ENCODE data around the gene ENO4.
A peak's percentile ranks its signal among the peaks of the same experiment; 100 is the strongest.

The ENO4 gene

GRCh38 chr10:116802876-116803275 lies 46.4 kb upstream of the ENO4 start:
- no peaks in the 10 kb centered on the region for H3K4me1 ChIP-seq
- no peaks in the 10 kb centered on the region for H3K27me3 ChIP-seq (ENCODE audit: control insufficient read depth, insufficient read depth, low read length)
- H3K27ac ChIP-seq = no peak overlapping the region

GRCh38 chr10:116803451-116804249 lies 45.6 kb upstream of the ENO4 start:
- Histone ChIP-seq H3K36me3 (ENCODE audit: control insufficient read depth, insufficient read depth, low read length) (no peaks in the 10 kb centered on the region), H3K4me1 (no peaks in the 10 kb centered on the region), H3K27ac (no peak overlapping the region), H3K4me3 (ENCODE audit: low read depth, low read length) (no peak overlapping the region), H3K4me2 (ENCODE audit: low read length) (no peak overlapping the region), H3K9ac (no peak overlapping the region), H3K79me2 (no peaks in the 10 kb centered on the region), H2AFZ (no peak overlapping the region), H3K9me3 (ENCODE audit: control insufficient read depth, low read length) (no peaks in the 10 kb centered on the region), H3K27me3 (ENCODE audit: control insufficient read depth, insufficient read depth, low read length) (no peaks in the 10 kb centered on the region)
- no peak for TF ChIP-seq CTCF (IDR thresholded peaks at IDR 0.05)

More at GRCh38 chr10:116802876-116803275, 46.4 kb upstream of the ENO4 start:
- Histone ChIP-seq H3K4me3 (ENCODE audit: low read depth, low read length) (no peak overlapping the region), H3K9ac (no peak overlapping the region), H3K4me2 (ENCODE audit: low read length) (no peak overlapping the region), H3K79me2 (no peaks in the 10 kb centered on the region), H3K36me3 (ENCODE audit: control insufficient read depth, insufficient read depth, low read length) (no peaks in the 10 kb centered on the region), H3K9me3 (ENCODE audit: control insufficient read depth, low read length) (no peaks in the 10 kb centered on the region), H2AFZ (no peak overlapping the region)
- TF ChIP-seq CTCF (IDR thresholded peaks at IDR 0.05) = no peak

GRCh38 chr10:116808706-116809105 lies 40.6 kb upstream of the ENO4 start:
- no peaks in the 10 kb centered on the region for H3K79me2 ChIP-seq
- no peaks in the 10 kb centered on the region for H3K9me3 ChIP-seq (ENCODE audit: control insufficient read depth, low read length)
- H3K4me3 ChIP-seq (ENCODE audit: low read depth, low read length) = no peak overlapping the region
- no peak overlapping the region for H3K4me2 ChIP-seq (ENCODE audit: low read length)
- H3K9ac ChIP-seq = no peak overlapping the region
- no peak overlapping the region for H2AFZ ChIP-seq
- peaks cover 5% of the 10 kb centered on the region for H3K4me1 ChIP-seq
- no peaks in the 10 kb centered on the region for H3K36me3 ChIP-seq (ENCODE audit: control insufficient read depth, insufficient read depth, low read length)
- no peaks in the 10 kb centered on the region for H3K27me3 ChIP-seq (ENCODE audit: control insufficient read depth, insufficient read depth, low read length)
- no peak for TF ChIP-seq CTCF (IDR thresholded peaks at IDR 0.05)
- no peak overlapping the region for H3K27ac ChIP-seq

GRCh38 chr10:116809483-116810119 lies 39.7 kb upstream of the ENO4 start:
- H3K27me3 ChIP-seq (ENCODE audit: control insufficient read depth, insufficient read depth, low read length) = no peaks in the 10 kb centered on the region
- peak; percentile 77 for TF ChIP-seq CTCF (IDR thresholded peaks at IDR 0.05)
- H3K79me2 ChIP-seq = no peaks in the 10 kb centered on the region
- no peak overlapping the region for H3K9ac ChIP-seq
- peak overlapping the region; percentile 88 for H2AFZ ChIP-seq
- H3K27ac ChIP-seq = no peak overlapping the region
- peak overlapping the region; percentile 16 for H3K4me2 ChIP-seq (ENCODE audit: low read length)
- H3K36me3 ChIP-seq (ENCODE audit: control insufficient read depth, insufficient read depth, low read length) = no peaks in the 10 kb centered on the region
- H3K4me1 ChIP-seq = peaks cover 8% of the 10 kb centered on the region
- no peaks in the 10 kb centered on the region for H3K9me3 ChIP-seq (ENCODE audit: control insufficient read depth, low read length)
- H3K4me3 ChIP-seq (ENCODE audit: low read depth, low read length) = no peak overlapping the region

Measured in parathyroid adenoma (tissue), 2 donors.